Caco-2 (cell line): Measurements from ENCODE around the gene ABHD17C. TPM values are rescaled to one million over a fixed set of nuclear protein-coding genes. Genes with fewer than 3 reads are reported as not detected.

Source experiments
- BruUV-seq: library from RNA; stranded (reverse); fragments of 400-500 nt; replicated peaks from 2 replicates; lab custom pipeline; 2021; lab: Mats Ljungman, UMichigan
- CTCF ChIA-PET: fragments of 300-600 bp; sonication (Branson Sonifier 250); formaldehyde crosslinking; loops from one replicate; lab custom pipeline; 2022; ENCODE audit warnings: antibody characterized with exemption; lab: Charles Lee
- POLR2A ChIA-PET: fragments of 300-600 bp; sonication (Branson Sonifier 250); formaldehyde crosslinking; loops from one replicate; lab custom pipeline; 2022; ENCODE audit warnings: antibody characterized with exemption; lab: Charles Lee
- DNase-seq, 2 experiments: peaks; one replicate each; pipeline versions ENCODE4 v3.0.0 to v3.0.0-alpha.2; 2020 to 2022
- H3K27me3 ChIP-seq: replicated peaks from 2 replicates; pipeline ENCODE4 v1.6.0; 2011; ENCODE audit warnings: low read length; ENCODE audit not compliant: control insufficient read depth, insufficient read depth
- H3K36me3 ChIP-seq: 2 replicates; pipeline ENCODE4 v1.5.1; 2011; ENCODE audit warnings: low read length; ENCODE audit not compliant: control insufficient read depth, insufficient read depth
- H3K4me1 ChIP-seq: fragments of 250-450 bp; sonication (Bioruptor Pico); 2 replicates; pipeline ENCODE4 v1.5.1; 2020; ENCODE audit warnings: mild to moderate bottlenecking
- H3K4me3 ChIP-seq: 2 replicates; pipeline ENCODE4 v1.5.1; 2011; ENCODE audit warnings: low read depth, mild to moderate bottlenecking, control low read depth, low read length
- H3K9me3 ChIP-seq: fragments of 250-450 bp; sonication (Bioruptor Pico); 2 replicates; pipeline ENCODE4 v1.5.1; 2020; ENCODE audit warnings: mild to moderate bottlenecking, moderate library complexity
- H3K27ac Mint-ChIP-seq: one replicate; pipeline ENCODE4 v1.8.0; 2022; ENCODE audit warnings: mixed read lengths; ENCODE audit not compliant: unreplicated experiment
- H3K27me3 Mint-ChIP-seq: one replicate; pipeline ENCODE4 v1.8.0; 2022; ENCODE audit warnings: mixed read lengths; ENCODE audit not compliant: insufficient read depth, unreplicated experiment
- H3K36me3 Mint-ChIP-seq: one replicate; pipeline ENCODE4 v1.8.0; 2022; ENCODE audit warnings: mild to moderate bottlenecking, mixed read lengths; ENCODE audit not compliant: insufficient read depth, unreplicated experiment
- H3K4me1 Mint-ChIP-seq: one replicate; pipeline ENCODE4 v1.8.0; 2022; ENCODE audit warnings: low read depth, mixed read lengths; ENCODE audit not compliant: unreplicated experiment
- H3K4me3 Mint-ChIP-seq: one replicate; pipeline ENCODE4 v1.8.0; 2022; ENCODE audit warnings: mild to moderate bottlenecking, moderate library complexity, mixed read lengths; ENCODE audit not compliant: unreplicated experiment
- H3K9me3 Mint-ChIP-seq: one replicate; pipeline ENCODE4 v1.8.0; 2022; ENCODE audit warnings: mixed read lengths; ENCODE audit not compliant: unreplicated experiment
- CTCF ChIP-seq, 2 experiments: fragments of 200-600 bp in 1 of 2; IDR thresholded peaks; 1 replicate in 1 of 2; 2 replicates in 1 of 2; pipeline versions ENCODE4 v1.5.1 to v1.8.0; 2011 to 2022; ENCODE audit warnings: antibody characterized with exemption in 1 of 2, control low read depth in 1 of 2, inconsistent platforms in 1 of 2, low read depth in 1 of 2, low read length in 1 of 2, mild to moderate bottlenecking in 1 of 2, moderate library complexity in 1 of 2; ENCODE audit not compliant: insufficient read depth in 1 of 2, severe bottlenecking in 1 of 2, unreplicated experiment in 1 of 2
- intact Hi-C: fragments of 100-400 bp; cut with micrococcal nuclease; formaldehyde crosslinking; loops from one replicate; pipeline ENCODE4 v1.10.0; 2022; ENCODE audit not compliant: unreplicated experiment
- total RNA-seq: library from RNA; stranded (reverse); gene quantifications from 2 replicates; pipeline ENCODE4 v1.2.3, GENCODE V29; 2022

ABHD17C gene
- total RNA-seq, 1 experiment from 2014 or later, result 25.0 TPM

DNA sequence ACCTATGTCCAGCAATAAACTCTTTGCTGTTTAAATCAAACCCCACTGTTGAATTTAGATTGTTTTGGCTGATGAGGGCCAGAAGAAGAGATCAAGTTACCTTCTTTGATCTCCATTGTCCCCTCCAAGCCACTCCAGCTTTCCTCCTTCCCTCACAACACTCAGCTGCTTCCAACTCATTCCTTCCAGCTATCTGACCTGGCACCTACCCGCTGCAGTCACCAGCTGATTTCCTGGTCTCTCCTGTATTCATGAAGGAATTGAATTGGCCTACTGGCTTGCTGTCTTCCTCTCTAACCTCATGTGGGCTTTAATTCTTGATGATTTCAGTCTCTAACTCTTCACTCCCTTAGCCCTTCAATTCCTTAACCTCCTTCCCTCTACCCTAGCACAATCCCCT lies 40.8 kb upstream of the ABHD17C start:
- CTCF ChIA-PET, result interaction anchor here (0.6 kb wide), 1 partner anchor 158 kb away, joined by 3 read pairs; no protein-coding TSS in a partner anchor
- no peak for DNase-seq
- Mint-ChIP-seq H3K27ac (no peak overlapping the region), H3K36me3 (no peaks in the 10 kb centered on the region), H3K4me3 (no peak overlapping the region), H3K9me3 (peaks cover 11% of the 10 kb centered on the region), H3K27me3 (peaks cover 9% of the 10 kb centered on the region), H3K4me1 (no peaks in the 10 kb centered on the region)
- no peaks in the 10 kb centered on the region for H3K4me1 ChIP-seq
- POLR2A ChIA-PET, result no interaction called here
- BruUV-seq, result no TSS peak
- no peak for TF ChIP-seq CTCF (IDR thresholded peaks at IDR 0.05; ENCODE audit: insufficient read depth in 1 of 2, low read depth in 1 of 2, low read length in 1 of 2, severe bottlenecking in 1 of 2, unreplicated experiment in 1 of 2)
- no peaks in the 10 kb centered on the region for H3K9me3 ChIP-seq
- no peaks in the 10 kb centered on the region for H3K27me3 ChIP-seq
- no peaks in the 10 kb centered on the region for H3K36me3 ChIP-seq
- intact Hi-C loops, result no loop called here
- H3K4me3 ChIP-seq, result no peak overlapping the region

DNA sequence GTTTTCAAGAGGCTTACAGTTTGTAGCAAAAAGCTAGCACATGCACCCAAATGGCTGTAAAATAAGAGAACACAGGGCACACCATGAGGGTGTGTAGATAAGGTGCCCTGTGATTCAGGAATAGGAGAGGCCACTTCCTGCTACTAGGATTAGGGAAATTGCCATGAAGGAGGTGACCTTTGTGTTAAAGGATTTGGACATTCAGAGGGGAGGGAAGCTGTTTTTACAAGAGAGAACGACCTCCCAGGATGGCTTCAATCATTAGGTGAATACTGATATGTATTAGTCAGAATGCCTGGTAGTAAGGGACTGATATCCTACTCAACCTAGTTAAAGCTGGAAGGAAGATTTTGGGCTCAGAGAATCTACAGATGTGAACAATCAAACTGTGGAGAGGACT lies 35.7 kb upstream of the ABHD17C start:
- H3K9me3 Mint-ChIP-seq, result no peaks in the 10 kb centered on the region
- no peaks in the 10 kb centered on the region for H3K36me3 Mint-ChIP-seq
- no peak for DNase-seq
- no peak for TF ChIP-seq CTCF (IDR thresholded peaks at IDR 0.05; ENCODE audit: insufficient read depth in 1 of 2, low read depth in 1 of 2, low read length in 1 of 2, severe bottlenecking in 1 of 2, unreplicated experiment in 1 of 2)
- POLR2A ChIA-PET, result no interaction called here
- H3K27ac Mint-ChIP-seq, result no peak overlapping the region
- H3K4me1 Mint-ChIP-seq, result peaks cover 6% of the 10 kb centered on the region
- no peak overlapping the region for H3K4me3 ChIP-seq
- H3K4me1 ChIP-seq, result peaks cover 10% of the 10 kb centered on the region
- peaks cover 5% of the 10 kb centered on the region for H3K27me3 Mint-ChIP-seq
- CTCF ChIA-PET, result interaction anchor here (1.1 to 4.2 kb wide), 10 partner anchors 10 to 121 kb away, joined by 3 to 84 read pairs (median 4); partner anchors contain the start of genes ABHD17C and CEMIP
- H3K36me3 ChIP-seq, result no peaks in the 10 kb centered on the region
- H3K27me3 ChIP-seq, result no peaks in the 10 kb centered on the region
- no peak overlapping the region for H3K4me3 Mint-ChIP-seq
- BruUV-seq, result no TSS peak
- intact Hi-C loops, result no loop called here
- no peaks in the 10 kb centered on the region for H3K9me3 ChIP-seq

DNA sequence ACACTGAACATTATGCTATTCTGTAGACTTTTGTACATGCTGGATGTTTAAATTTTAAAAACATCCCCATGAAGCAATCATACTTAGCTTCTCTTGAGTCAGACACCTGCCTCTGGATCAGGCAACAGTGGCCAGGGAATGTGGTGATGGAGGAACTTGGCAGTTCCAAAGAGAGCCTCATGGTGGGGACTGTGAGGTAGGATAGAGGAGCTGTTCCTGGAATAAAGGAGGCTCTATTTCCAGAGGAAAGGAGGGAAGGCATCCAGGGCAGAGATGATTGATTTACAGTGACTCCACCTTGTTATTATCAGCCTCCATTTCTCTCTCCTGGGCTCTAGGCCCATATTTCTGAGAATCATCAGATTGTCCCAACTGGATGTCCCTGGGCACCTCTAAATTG lies 35.0 kb upstream of the ABHD17C start:
- no peaks in the 10 kb centered on the region for H3K36me3 Mint-ChIP-seq
- no peaks in the 10 kb centered on the region for H3K27me3 Mint-ChIP-seq
- DNase-seq, result peak; percentile 61 to 63
- POLR2A ChIA-PET, result no interaction called here
- no peaks in the 10 kb centered on the region for H3K9me3 Mint-ChIP-seq
- BruUV-seq, result no TSS peak
- no peak overlapping the region for H3K4me3 ChIP-seq
- peaks cover 10% of the 10 kb centered on the region for H3K4me1 ChIP-seq
- H3K27ac Mint-ChIP-seq, result no peak overlapping the region
- no peaks in the 10 kb centered on the region for H3K9me3 ChIP-seq
- CTCF ChIA-PET, result interaction anchor here (0.6 to 4.2 kb wide), 15 partner anchors 9 to 310 kb away, joined by 3 to 84 read pairs (median 4); partner anchors contain the start of genes ABHD17C and CEMIP
- no peaks in the 10 kb centered on the region for H3K27me3 ChIP-seq
- H3K4me1 Mint-ChIP-seq, result peaks cover 6% of the 10 kb centered on the region
- TF ChIP-seq CTCF (IDR thresholded peaks at IDR 0.05; ENCODE audit: insufficient read depth in 1 of 2, low read depth in 1 of 2, low read length in 1 of 2, severe bottlenecking in 1 of 2, unreplicated experiment in 1 of 2), result peak; percentile 59 to 68
- H3K4me3 Mint-ChIP-seq, result no peak overlapping the region
- H3K36me3 ChIP-seq, result no peaks in the 10 kb centered on the region
- intact Hi-C loops, result loop anchor here (1.0 to 2.0 kb wide), 5 partner anchors 37 to 310 kb away; no protein-coding TSS in a partner anchor
